ENCODE measurements around the gene MTERF2.

DNA sequence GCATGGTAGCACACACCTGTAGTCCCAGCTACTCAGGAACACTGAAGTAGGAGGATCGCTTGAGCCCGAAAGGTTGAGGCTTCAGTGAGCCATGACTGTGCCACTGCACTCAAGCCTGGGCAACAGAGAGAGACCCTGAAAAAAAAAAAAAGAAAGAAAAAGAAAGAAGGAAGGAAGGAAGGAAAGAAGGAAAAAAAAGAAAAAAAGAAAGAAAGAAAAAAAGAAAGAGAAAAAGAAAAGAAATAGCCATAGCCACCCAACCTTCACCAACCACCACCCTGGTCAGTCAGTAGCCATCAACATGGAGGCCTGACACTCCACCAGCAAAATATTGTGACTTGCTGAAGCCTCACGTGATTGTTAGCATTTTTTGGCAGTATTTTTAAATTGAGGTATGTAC is 52.7 kb downstream of the MTERF2 start:
- TF ChIP-seq, protein P1, sequence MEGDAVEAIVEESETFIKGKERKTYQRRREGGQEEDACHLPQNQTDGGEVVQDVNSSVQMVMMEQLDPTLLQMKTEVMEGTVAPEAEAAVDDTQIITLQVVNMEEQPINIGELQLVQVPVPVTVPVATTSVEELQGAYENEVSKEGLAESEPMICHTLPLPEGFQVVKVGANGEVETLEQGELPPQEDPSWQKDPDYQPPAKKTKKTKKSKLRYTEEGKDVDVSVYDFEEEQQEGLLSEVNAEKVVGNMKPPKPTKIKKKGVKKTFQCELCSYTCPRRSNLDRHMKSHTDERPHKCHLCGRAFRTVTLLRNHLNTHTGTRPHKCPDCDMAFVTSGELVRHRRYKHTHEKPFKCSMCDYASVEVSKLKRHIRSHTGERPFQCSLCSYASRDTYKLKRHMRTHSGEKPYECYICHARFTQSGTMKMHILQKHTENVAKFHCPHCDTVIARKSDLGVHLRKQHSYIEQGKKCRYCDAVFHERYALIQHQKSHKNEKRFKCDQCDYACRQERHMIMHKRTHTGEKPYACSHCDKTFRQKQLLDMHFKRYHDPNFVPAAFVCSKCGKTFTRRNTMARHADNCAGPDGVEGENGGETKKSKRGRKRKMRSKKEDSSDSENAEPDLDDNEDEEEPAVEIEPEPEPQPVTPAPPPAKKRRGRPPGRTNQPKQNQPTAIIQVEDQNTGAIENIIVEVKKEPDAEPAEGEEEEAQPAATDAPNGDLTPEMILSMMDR (conservative IDR thresholded peaks at IDR 0.05; ENCODE audit: low read length), result no peak
- no peak for TF ChIP-seq EZH2phosphoT487 (IDR thresholded peaks at IDR 0.05; ENCODE audit: borderline replicate concordance, low read depth, low read length)
